Measurements from ENCODE around the gene URB1.

GRCh38 chr21:32411350-32412161, 18.7 kb upstream of the URB1 start:
- TF ChIP-seq KDM1A (IDR thresholded peaks at IDR 0.05; ENCODE audit: borderline replicate concordance, low read length) (no peak), FOSL1 (IDR thresholded peaks at IDR 0.05; ENCODE audit: insufficient read depth, low read depth, low read length) (no peak), SRF (IDR thresholded peaks at IDR 0.05; ENCODE audit: low read depth, low read length) (no peak), ATF2 (IDR thresholded peaks at IDR 0.05; ENCODE audit: low read length) (no peak), SP1 (IDR thresholded peaks at IDR 0.05; ENCODE audit: low read depth, low read length) (no peak), RNF2 (IDR thresholded peaks at IDR 0.05; ENCODE audit: borderline replicate concordance, low read depth, low read length, missing control alignments, poor library complexity, severe bottlenecking) (no peak)
